Lung microvascular endothelial cell (primary cell): ENCODE results near the gene PRKN. TPM values are rescaled to one million over a fixed set of nuclear protein-coding genes. Genes with fewer than 3 reads are reported as not detected.

Experiments used
- DNase-seq, 2 donors: peaks; one replicate each; pipeline versions ENCODE4 v3.0.0 to v3.0.0-alpha.2; 2010; ENCODE audit warnings: low read depth in 2 of 2
- total RNA-seq: library from RNA; depleted of rRNA; stranded (reverse); fragments of >200 nt; gene quantifications from 2 replicates; pipeline ENCODE4 v1.2.1, GENCODE V29; 2014

Gene PRKN
- total RNA-seq, 1 donor from 2014 or later: 0.40 TPM

- no peak for DNase-seq
Measured at GRCh38 chr6:161622779-161623178, 1104.8 kb downstream of the PRKN start.

GRCh38 chr6:161618831-161619454, 1108.6 kb downstream of the PRKN start:
- no peak for DNase-seq

- DNase-seq: no peak
Measured at GRCh38 chr6:161613711-161614110, 1113.9 kb downstream of the PRKN start.

- DNase-seq: no peak
Measured at GRCh38 chr6:161608771-161609170, 1118.8 kb downstream of the PRKN start.

- no peak for DNase-seq
Measured at GRCh38 chr6:161607696-161608297, 1119.8 kb downstream of the PRKN start.

GRCh38 chr6:161602359-161602758, 1125.2 kb downstream of the PRKN start:
- DNase-seq: no peak

- peak in 1 of 2 donors; percentile 26 for DNase-seq
Measured at GRCh38 chr6:161598896-161599295, 1128.7 kb downstream of the PRKN start.

GRCh38 chr6:161596807-161597520, 1130.6 kb downstream of the PRKN start:
- DNase-seq: no peak

- no peak for DNase-seq
Measured at GRCh38 chr6:161594412-161594811, 1133.2 kb downstream of the PRKN start.

GRCh38 chr6:161590961-161591627, 1136.5 kb downstream of the PRKN start:
- DNase-seq: no peak

- no peak for DNase-seq
Measured at GRCh38 chr6:161586887-161587286, 1140.7 kb downstream of the PRKN start.

- DNase-seq: no peak
Measured at GRCh38 chr6:161584621-161585340, 1142.8 kb downstream of the PRKN start.

- no peak for DNase-seq
Measured at GRCh38 chr6:161584051-161584450, 1143.5 kb downstream of the PRKN start.

GRCh38 chr6:161583584-161583983, 1144.0 kb downstream of the PRKN start:
- DNase-seq: no peak

GRCh38 chr6:161578478-161578877, 1149.1 kb downstream of the PRKN start:
- DNase-seq: peak in 1 of 2 donors; percentile 17

GRCh38 chr6:161575523-161576254, 1151.9 kb downstream of the PRKN start:
- DNase-seq: no peak

GRCh38 chr6:161568885-161569456, 1158.6 kb downstream of the PRKN start:
- DNase-seq: no peak

- no peak for DNase-seq
Measured at GRCh38 chr6:161564952-161565351, 1162.6 kb downstream of the PRKN start.

GRCh38 chr6:161561908-161562307, 1165.7 kb downstream of the PRKN start:
- no peak for DNase-seq

GRCh38 chr6:161557333-161558107, 1170.0 kb downstream of the PRKN start:
- no peak for DNase-seq
